GM12864 (cell line): ENCODE data around the gene NBAS.

Experiments used
- DNase-seq: peaks from one replicate; pipeline ENCODE4 v3.0.0-alpha.2; 2011; ENCODE audit warnings: low read depth
- H3K4me3 ChIP-seq: 2 replicates; pipeline ENCODE4 v1.5.1; 2011; ENCODE audit warnings: mild to moderate bottlenecking, low read depth, low read length, control low read depth
- CTCF ChIP-seq: IDR thresholded peaks from 2 replicates; pipeline ENCODE4 v1.5.1; 2011; ENCODE audit warnings: low read depth, mild to moderate bottlenecking, moderate library complexity, low read length, control low read depth, inconsistent platforms; ENCODE audit errors: missing control alignments

Gene NBAS

GRCh38 chr2:15596350-15596749 lies 35.2 kb upstream of the NBAS start:
- TF ChIP-seq CTCF = no peak
- DNase-seq = no peak
- no peak overlapping the region for H3K4me3 ChIP-seq

GRCh38 chr2:15595936-15596335 lies 34.8 kb upstream of the NBAS start:
- no peak for DNase-seq
- TF ChIP-seq CTCF = no peak
- H3K4me3 ChIP-seq = no peak overlapping the region

- no peak for TF ChIP-seq CTCF
- no peak overlapping the region for H3K4me3 ChIP-seq
- no peak for DNase-seq
Observed at GRCh38 chr2:15595342-15595905, 34.3 kb upstream of the NBAS start.

GRCh38 chr2:15594291-15595256 lies 33.4 kb upstream of the NBAS start:
- no peak overlapping the region for H3K4me3 ChIP-seq
- TF ChIP-seq CTCF = no peak
- DNase-seq = no peak

GRCh38 chr2:15593327-15593705 lies 32.2 kb upstream of the NBAS start:
- no peak for TF ChIP-seq CTCF
- no peak overlapping the region; the same call in 1 of the 2 replicates for H3K4me3 ChIP-seq
- no peak for DNase-seq

GRCh38 chr2:15591692-15592463 lies 30.7 kb upstream of the NBAS start, which contains the start of gene DDX1:
Gene DDX1 (plus strand): TSS chr2:15591868. CDS start chr2:15591934, 66 bp downstream.
- no peak for TF ChIP-seq CTCF
- H3K4me3 ChIP-seq = peak within 1 kb of the TSS; percentile 90

More at GRCh38 chr2:15591692-15592463, 30.7 kb upstream of the NBAS start, which contains the start of gene DDX1:
- peak; percentile 53 for DNase-seq
